CD4-positive, alpha-beta T cell treated with Interferon alpha-2 for 1 hour (primary cell): ENCODE results near the gene TNRC6C.
A peak's percentile ranks its signal among the peaks of the same experiment; 100 is the strongest.

Source experiments
- DNase-seq, 2 donors: peaks; one replicate each; pipeline ENCODE4 v3.0.0-alpha.2; 2020 to 2022

Gene TNRC6C

DNA sequence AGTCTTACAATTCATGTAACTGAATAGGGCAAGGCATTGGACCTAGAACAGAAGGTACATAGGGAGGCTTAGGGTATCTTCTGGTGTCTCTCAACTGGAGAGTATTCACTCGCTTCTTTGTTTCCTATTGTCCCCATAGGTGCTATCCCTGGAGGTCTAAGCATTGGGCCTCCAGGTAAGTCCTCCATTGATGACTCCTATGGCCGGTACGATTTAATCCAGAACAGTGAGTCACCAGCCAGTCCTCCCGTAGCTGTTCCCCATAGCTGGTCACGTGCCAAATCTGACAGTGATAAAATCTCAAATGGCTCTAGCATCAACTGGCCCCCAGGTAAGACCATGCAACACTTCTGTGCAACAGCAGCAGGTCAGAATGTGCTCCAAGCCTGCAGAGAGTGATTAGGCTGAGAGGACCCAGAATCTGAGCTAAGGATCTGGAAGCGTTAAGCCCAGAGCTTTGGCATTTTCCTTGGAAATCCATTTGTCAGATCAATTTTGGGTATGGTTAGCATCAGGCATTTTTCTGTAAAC lies 134.4 kb downstream of the TNRC6C start:
- DNase-seq: no peak

- DNase-seq: no peak
These were observed 136.5 kb downstream of the TNRC6C start for GRCh38 chr17:78095035-78095434.

- no peak for DNase-seq
These were observed 137.6 kb downstream of the TNRC6C start for GRCh38 chr17:78096093-78096492.

DNA sequence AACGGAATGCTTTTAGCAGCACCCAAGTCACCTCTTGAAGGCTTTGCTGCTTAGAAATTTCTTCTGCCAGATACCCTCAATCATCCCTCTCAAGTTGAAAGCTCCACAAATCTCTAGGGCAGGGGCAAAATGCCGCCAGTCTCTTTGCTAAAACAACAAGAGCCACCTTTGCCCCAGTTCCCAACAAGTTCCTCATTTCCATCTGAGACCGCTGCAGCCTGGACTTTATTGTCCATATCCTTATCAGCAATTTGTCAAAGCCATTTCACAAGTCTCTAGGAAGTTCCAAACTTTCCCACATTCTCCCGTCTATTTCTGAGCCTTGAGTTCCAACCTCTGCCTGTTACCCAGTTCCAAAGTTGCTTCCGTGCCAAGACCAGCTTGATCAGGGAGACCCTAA lies 142.6 kb downstream of the TNRC6C start:
- DNase-seq: no peak

DNA sequence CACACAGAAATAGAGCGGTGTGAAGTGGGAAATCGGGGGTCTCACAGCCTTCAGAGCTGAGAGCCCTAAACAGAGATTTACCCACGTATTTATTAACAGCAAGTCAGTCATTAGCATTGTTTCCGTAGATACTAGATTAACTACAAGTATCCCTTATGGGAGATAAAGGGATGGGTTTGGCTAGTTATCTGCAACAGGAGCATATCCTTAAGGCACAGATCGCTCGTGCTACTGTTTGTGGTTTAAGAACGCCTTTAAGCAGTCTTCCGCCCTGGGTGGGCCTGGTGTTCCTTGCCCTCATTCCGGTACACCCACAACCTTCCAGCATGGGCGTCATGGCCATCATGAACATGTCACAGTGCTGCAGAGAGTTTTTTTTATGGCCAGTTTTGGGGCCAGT lies 143.0 kb downstream of the TNRC6C start:
- no peak for DNase-seq

GRCh38 chr17:78103311-78103710 lies 144.8 kb downstream of the TNRC6C start:
- no peak for DNase-seq

DNA sequence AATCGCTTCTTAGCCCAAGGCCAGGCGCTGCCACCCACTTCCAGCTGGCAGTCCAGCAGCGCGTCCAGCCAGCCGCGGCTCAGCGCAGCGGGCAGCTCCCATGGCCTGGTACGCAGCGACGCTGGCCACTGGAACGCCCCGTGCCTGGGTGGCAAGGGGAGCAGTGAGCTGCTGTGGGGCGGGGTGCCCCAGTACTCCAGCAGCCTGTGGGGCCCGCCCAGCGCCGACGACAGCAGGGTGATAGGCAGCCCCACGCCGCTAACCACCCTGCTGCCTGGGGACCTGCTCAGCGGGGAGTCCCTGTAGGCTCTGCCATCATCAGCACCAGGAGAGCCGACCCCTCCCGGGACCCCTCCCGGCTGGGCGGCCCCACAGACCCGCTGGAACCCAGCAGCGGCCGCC lies 146.0 kb downstream of the TNRC6C start:
- DNase-seq: no peak

DNA sequence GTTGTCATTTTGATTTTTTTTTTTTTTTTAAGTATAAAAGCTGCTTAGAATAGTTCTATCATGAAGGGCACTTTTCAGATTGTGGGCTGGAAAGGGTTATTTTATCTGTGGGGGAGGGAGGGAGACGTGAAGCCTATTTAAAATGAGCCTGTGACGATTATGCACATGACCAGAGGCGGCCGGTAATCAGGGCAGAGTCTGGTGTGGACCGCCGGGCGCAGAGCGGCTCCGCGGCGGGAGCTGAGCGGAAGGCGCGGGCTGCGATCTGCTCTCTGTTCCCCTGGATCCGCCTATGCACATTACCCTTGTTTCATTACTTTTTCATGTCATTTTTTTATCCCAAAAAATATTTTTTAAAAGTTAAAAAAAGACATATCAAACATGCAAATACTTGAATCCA lies 146.6 kb downstream of the TNRC6C start:
- no peak for DNase-seq

DNA sequence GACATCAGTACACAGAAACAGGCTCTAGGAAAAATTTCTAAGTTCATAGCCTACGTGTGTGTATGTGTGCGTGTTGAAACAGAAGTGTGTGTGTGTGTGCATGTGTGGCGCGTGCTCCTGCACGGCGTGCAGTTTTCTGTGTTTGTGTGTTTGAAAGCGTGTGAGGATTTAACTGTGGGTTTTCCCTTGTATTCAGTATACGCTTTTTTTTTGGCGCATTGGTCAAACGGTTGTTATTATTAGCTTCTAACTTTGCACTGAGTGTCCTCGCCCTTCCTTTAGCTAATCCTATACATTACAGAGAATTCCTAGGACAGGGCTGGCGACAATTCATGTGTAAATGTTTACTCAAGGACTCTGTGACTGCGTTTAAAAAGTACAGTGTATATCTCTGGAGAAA lies 147.0 kb downstream of the TNRC6C start:
- DNase-seq: no peak

GRCh38 chr17:78106211-78106610 lies 147.7 kb downstream of the TNRC6C start:
- no peak for DNase-seq

GRCh38 chr17:78107457-78107856 lies 149.0 kb downstream of the TNRC6C start:
- DNase-seq: no peak

GRCh38 chr17:78107976-78108725 lies 149.6 kb downstream of the TNRC6C start:
- no peak for DNase-seq

- no peak for DNase-seq
These were observed 150.4 kb downstream of the TNRC6C start for GRCh38 chr17:78108726-78109488.

- no peak for DNase-seq
These were observed 150.9 kb downstream of the TNRC6C start for GRCh38 chr17:78109489-78109761.

- no peak for DNase-seq
These were observed 152.0 kb downstream of the TNRC6C start for GRCh38 chr17:78110363-78111015.

- DNase-seq: no peak
These were observed 152.7 kb downstream of the TNRC6C start for GRCh38 chr17:78111016-78111726.

DNA sequence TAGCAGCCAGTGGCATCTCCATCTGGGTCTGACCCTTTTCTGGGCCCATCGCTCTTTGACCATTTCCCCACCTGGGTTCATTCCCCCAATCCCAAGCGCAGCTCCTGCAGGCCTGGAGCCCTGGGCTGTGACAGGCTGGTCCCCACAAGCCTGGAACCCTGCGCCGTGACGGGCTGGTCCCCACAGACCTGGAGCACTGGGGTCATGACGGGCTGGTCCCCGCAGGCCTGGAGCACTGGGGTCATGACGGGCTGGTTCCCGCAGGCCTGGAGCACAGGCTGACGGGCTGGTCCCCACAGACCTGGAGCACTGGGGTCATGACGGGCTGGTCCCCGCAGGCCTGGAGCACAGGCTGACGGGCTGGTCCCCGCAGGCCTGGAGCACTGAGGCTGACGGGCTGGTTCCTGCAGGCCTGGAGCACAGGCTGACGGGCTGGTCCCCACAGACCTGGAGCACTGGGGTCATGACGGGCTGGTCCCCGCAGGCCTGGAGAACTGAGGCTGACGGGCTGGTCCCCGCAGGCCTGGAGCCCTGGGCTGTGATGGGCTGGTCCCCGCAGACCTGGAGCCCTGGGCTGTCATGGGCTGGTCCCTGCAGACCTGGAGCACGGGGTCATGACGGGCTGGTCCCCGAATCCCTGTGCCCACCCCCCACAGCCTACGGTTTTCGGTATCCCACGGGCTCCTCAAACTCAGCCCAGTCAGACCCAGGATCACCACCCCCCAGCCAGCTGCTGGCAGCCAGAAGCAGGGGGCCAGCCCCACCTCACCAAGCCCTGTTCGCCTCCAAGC lies 153.4 kb downstream of the TNRC6C start:
- no peak for DNase-seq

- DNase-seq: peak; percentile 74 to 80
These were observed 154.3 kb downstream of the TNRC6C start for GRCh38 chr17:78112518-78113471.

DNA sequence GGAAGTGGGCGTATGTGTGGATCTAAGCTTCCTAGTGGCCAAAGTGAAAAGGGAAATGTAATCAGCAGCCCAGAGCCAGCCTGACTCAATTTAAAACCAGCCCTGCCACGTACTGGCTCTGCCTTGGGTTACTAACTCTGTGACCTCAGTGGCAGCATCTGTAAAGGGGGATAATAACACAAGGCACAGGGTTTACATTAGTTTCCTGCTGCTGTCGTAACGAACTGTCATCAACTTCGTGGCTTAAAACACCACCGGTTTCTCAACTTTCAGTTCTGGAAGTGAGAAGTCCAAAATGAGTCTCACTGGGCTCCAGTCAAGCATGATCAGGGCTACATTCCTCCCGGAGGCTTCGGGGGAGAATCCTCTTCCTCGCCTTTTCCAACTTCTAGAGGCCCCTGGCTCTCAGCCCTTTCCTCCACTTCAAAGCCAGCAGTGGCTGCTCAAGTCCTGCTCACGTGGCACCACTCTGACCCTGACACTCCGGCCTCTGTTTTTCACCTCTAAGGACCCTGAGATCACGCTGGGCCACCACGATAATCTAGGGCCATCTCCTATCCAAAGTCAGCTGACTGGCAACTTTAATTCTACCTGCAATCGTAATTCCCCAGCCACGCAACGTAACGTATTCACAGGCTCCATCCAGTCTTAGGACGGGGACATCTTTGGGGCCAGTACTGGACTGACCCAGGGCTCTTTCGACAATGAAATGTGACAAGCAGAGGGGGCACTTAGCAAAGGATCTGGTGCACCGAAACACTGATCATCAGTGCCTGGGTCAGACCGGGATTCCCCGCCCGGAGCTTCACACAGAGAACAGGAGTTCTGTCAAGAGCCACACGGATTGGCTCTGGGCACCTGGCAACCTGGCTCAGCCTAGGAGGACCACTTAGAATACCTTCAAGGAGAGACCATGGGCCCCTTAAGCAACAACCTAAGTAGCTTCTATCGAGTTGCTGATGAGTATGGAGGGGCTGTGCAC lies 155.6 kb downstream of the TNRC6C start:
- peak in 1 of 2 donors; percentile 53 for DNase-seq
